Thymus (tissue), 14 donors: Measurements from ENCODE around the gene C1orf198. TPM values are rescaled to one million over a fixed set of nuclear protein-coding genes. Genes with fewer than 3 reads are reported as not detected.

Experiments used
- DNase-seq, 9 donors: peaks; one replicate each; pipeline ENCODE4 v3.0.0-alpha.2; 2013; ENCODE audit warnings: low spot score in 9 of 9, low read depth in 6 of 9, missing footprints in 1 of 9
- H3K27ac ChIP-seq, 2 donors: one replicate each; pipeline ENCODE4 v1.5.1; 2013; ENCODE audit warnings: control low read depth in 1 of 2, low read depth in 1 of 2, low read length in 1 of 2, mild to moderate bottlenecking in 1 of 2, moderate library complexity in 1 of 2
- H3K27me3 ChIP-seq, 2 donors: one replicate each; pipeline ENCODE4 v1.5.1; 2013; ENCODE audit warnings: low read length in 1 of 2; ENCODE audit not compliant: control insufficient read depth in 2 of 2, insufficient read depth in 1 of 2
- H3K36me3 ChIP-seq, 2 donors: one replicate each; pipeline ENCODE4 v1.5.1; 2013; ENCODE audit warnings: low read length in 1 of 2, mild to moderate bottlenecking in 1 of 2, moderate library complexity in 1 of 2; ENCODE audit not compliant: control insufficient read depth in 2 of 2, insufficient read depth in 2 of 2
- H3K4me1 ChIP-seq, 2 donors: one replicate each; pipeline ENCODE4 v1.5.1; 2013; ENCODE audit warnings: low read length in 2 of 2; ENCODE audit not compliant: control insufficient read depth in 2 of 2, insufficient read depth in 2 of 2
- H3K4me3 ChIP-seq, 2 donors: one replicate each; pipeline ENCODE4 v1.5.1; 2013; ENCODE audit warnings: low read length in 2 of 2, control low read depth in 1 of 2, mild to moderate bottlenecking in 1 of 2
- H3K9me3 ChIP-seq, 2 donors: one replicate each; pipeline ENCODE4 v1.5.1; 2013; ENCODE audit warnings: low read length in 1 of 2, mild to moderate bottlenecking in 1 of 2; ENCODE audit not compliant: control insufficient read depth in 2 of 2, insufficient read depth in 1 of 2
- WGBS: extraction: QIAGEN DNeasy Blood & Tissue Kit; methylation state at CpG from one replicate; pipeline ENCODE4 v1.1.7; 2013; 5-methylcytosine and 5-hydroxymethylcytosine counted together
- long read RNA-seq, 10 donors: transcript quantifications; one replicate each; lab custom pipeline, GENCODE V29; 2026
- polyA plus RNA-seq: library from polyadenylated mRNA; stranded (reverse); fragments of 200-250 nt; gene quantifications from one replicate; pipeline ENCODE4 v1.2.3, GENCODE V29; 2013
- total RNA-seq: library from RNA; stranded (reverse); fragments of 120-200 nt; gene quantifications from one replicate; pipeline ENCODE4 v1.2.4, GENCODE V29; 2013
- donor health status: healthy.

C1orf198 gene
- total RNA-seq (10.1 TPM), polyA plus RNA-seq (14.2 TPM)
- long read RNA-seq, donor 1: 0 reads
- long read RNA-seq, donor 2, transcript C1orf198-201 (4 exons, 3,858 nt): major isoform, 9 of 9 reads
- long read RNA-seq, donor 2, partial matches to known transcripts: 0 of 9 reads
- long read RNA-seq, donor 2, other reads (novel, unspliced or antisense): 0 of 9 reads
- long read RNA-seq, donor 3, transcript C1orf198-201 (4 exons, 3,858 nt): major isoform, 5 of 5 reads
- long read RNA-seq, donor 3, partial matches to known transcripts: 0 of 5 reads
- long read RNA-seq, donor 3, other reads (novel, unspliced or antisense): 0 of 5 reads
- long read RNA-seq, donor 4, transcript C1orf198-201 (4 exons, 3,858 nt): major isoform, 5 of 5 reads
- long read RNA-seq, donor 4, partial matches to known transcripts: 0 of 5 reads
- long read RNA-seq, donor 4, other reads (novel, unspliced or antisense): 0 of 5 reads
- long read RNA-seq, donor 5, transcript C1orf198-201 (4 exons, 3,858 nt): major isoform, 8 of 8 reads
- long read RNA-seq, donor 5, partial matches to known transcripts: 0 of 8 reads
- long read RNA-seq, donor 5, other reads (novel, unspliced or antisense): 0 of 8 reads
- long read RNA-seq, donor 6, transcript C1orf198-201 (4 exons, 3,858 nt): major isoform, 8 of 8 reads
- long read RNA-seq, donor 6, partial matches to known transcripts: 0 of 8 reads
- long read RNA-seq, donor 6, other reads (novel, unspliced or antisense): 0 of 8 reads
- long read RNA-seq, donor 7, partial matches to known transcripts: 0 of 1 reads
- long read RNA-seq, donor 7, other reads (novel, unspliced or antisense): 0 of 1 reads
- long read RNA-seq, donor 8, transcript C1orf198-201 (4 exons, 3,858 nt): major isoform, 6 of 6 reads
- long read RNA-seq, donor 8, partial matches to known transcripts: 0 of 6 reads
- long read RNA-seq, donor 8, other reads (novel, unspliced or antisense): 0 of 6 reads
- long read RNA-seq, donor 9: 0 reads
- long read RNA-seq, donor 10: 0 reads

GRCh38 chr1:230867903-230868735, at the start of gene C1orf198:
C1orf198 (minus strand) TSS chr1:230868521; CDS start chr1:230868512, 9 bp downstream.
- H3K4me1 ChIP-seq: peaks cover 12 to 20% of the 10 kb centered on the region in 2 donors
- WGBS: under 1% methylated on average over 96 of the region's 96 CpGs
- H3K9me3 ChIP-seq: peaks cover 0 to 8% of the 10 kb centered on the region in 2 donors
- H3K27me3 ChIP-seq: peaks cover 17 to 40% of the 10 kb centered on the region in 2 donors
- peak within 1 kb of the TSS in 1 of 2 donors; percentile 46 for H3K27ac ChIP-seq
- H3K4me3 ChIP-seq: peak within 1 kb of the TSS; percentile 58 to 87
- peak; percentile 15 to 67 (median 41) for DNase-seq
- no peaks in the 10 kb centered on the region for H3K36me3 ChIP-seq

- Histone ChIP-seq H3K4me1 (no peaks in the 10 kb centered on the region), H3K27me3 (no peaks in the 10 kb centered on the region), H3K9me3 (no peaks in the 10 kb centered on the region), H3K4me3 (no peak overlapping the region), H3K27ac (no peak overlapping the region), H3K36me3 (peaks cover 20 to 54% of the 10 kb centered on the region in 2 donors)
- DNase-seq: peak; percentile 30 to 86 (median 63)
- WGBS: 67% methylated on average over 15 of the region's 15 CpGs
Observed at GRCh38 chr1:230917284-230918135, 49.2 kb upstream of the C1orf198 start.

GRCh38 chr1:230916587-230917283, 48.4 kb upstream of the C1orf198 start:
- DNase-seq: no peak
- Histone ChIP-seq H3K9me3 (no peaks in the 10 kb centered on the region), H3K4me3 (no peak overlapping the region), H3K4me1 (no peaks in the 10 kb centered on the region), H3K36me3 (peaks cover 18 to 51% of the 10 kb centered on the region in 2 donors), H3K27me3 (no peaks in the 10 kb centered on the region), H3K27ac (no peak overlapping the region)
- 94% methylated on average over 8 of the region's 8 CpGs for WGBS

GRCh38 chr1:230915078-230915477, 46.8 kb upstream of the C1orf198 start:
- no peak for DNase-seq
- Histone ChIP-seq H3K4me3 (no peak overlapping the region), H3K9me3 (no peaks in the 10 kb centered on the region), H3K36me3 (peaks cover 22 to 58% of the 10 kb centered on the region in 2 donors), H3K4me1 (no peaks in the 10 kb centered on the region), H3K27me3 (no peaks in the 10 kb centered on the region), H3K27ac (no peak overlapping the region)

- 97% methylated on average over 2 of the region's 2 CpGs for WGBS
- no peaks in the 10 kb centered on the region for H3K9me3 ChIP-seq
- H3K36me3 ChIP-seq: peaks cover 22 to 48% of the 10 kb centered on the region in 2 donors
- no peak overlapping the region for H3K27ac ChIP-seq
- H3K4me1 ChIP-seq: no peaks in the 10 kb centered on the region
- no peak for DNase-seq
- no peak overlapping the region for H3K4me3 ChIP-seq
- H3K27me3 ChIP-seq: no peaks in the 10 kb centered on the region
Observed at GRCh38 chr1:230913496-230913895, 45.2 kb upstream of the C1orf198 start.

GRCh38 chr1:230910755-230911117, 42.4 kb upstream of the C1orf198 start:
- H3K27ac ChIP-seq: no peak overlapping the region
- H3K4me1 ChIP-seq: no peaks in the 10 kb centered on the region
- no peak for DNase-seq
- peaks cover 28 to 50% of the 10 kb centered on the region in 2 donors for H3K36me3 ChIP-seq
- H3K4me3 ChIP-seq: no peak overlapping the region
- H3K27me3 ChIP-seq: no peaks in the 10 kb centered on the region
- H3K9me3 ChIP-seq: no peaks in the 10 kb centered on the region

- Histone ChIP-seq H3K4me3 (no peak overlapping the region), H3K4me1 (no peaks in the 10 kb centered on the region), H3K36me3 (peaks cover 31 to 55% of the 10 kb centered on the region in 2 donors), H3K27ac (no peak overlapping the region), H3K27me3 (no peaks in the 10 kb centered on the region), H3K9me3 (no peaks in the 10 kb centered on the region)
- WGBS: 93% methylated on average over 13 of the region's 13 CpGs
- no peak for DNase-seq
Observed at GRCh38 chr1:230909974-230910754, 41.8 kb upstream of the C1orf198 start.
